ENCODE measurements around the gene MAX. TPM values are rescaled to one million over a fixed set of nuclear protein-coding genes. Genes with fewer than 3 reads are reported as not detected.

Gene MAX
- total RNA-seq, 1 experiment from 2014 or later, result 72.9 TPM

GRCh38 chr14:65117769-65118745 lies 15.7 kb upstream of the MAX start:
- no peaks in the 10 kb centered on the region for H3K9me3 ChIP-seq (ENCODE audit: control insufficient read depth, low read depth, low read length)
- H3K23me2 ChIP-seq (ENCODE audit: insufficient read length, low read depth, low read length, poor library complexity, severe bottlenecking), result no peaks in the 10 kb centered on the region
- no peak overlapping the region for H2AK5ac ChIP-seq (ENCODE audit: insufficient read length, low read length)
- H3K27ac ChIP-seq (ENCODE audit: insufficient read length, low read depth, low read length), result no peak overlapping the region
- no peak overlapping the region for H2BK12ac ChIP-seq (ENCODE audit: insufficient read length, low read depth, low read length)
- no peak overlapping the region for H4K91ac ChIP-seq (ENCODE audit: insufficient read length, low read depth, low read length)
- no peak overlapping the region for H2BK120ac ChIP-seq (ENCODE audit: low read depth, low read length, poor library complexity, severe bottlenecking)
- H3K9me3 Mint-ChIP-seq, result peaks cover 2 to 3% of the 10 kb centered on the region in 2 experiments; a peak in 2 of 5 replicates
- no peaks in the 10 kb centered on the region; the same call in 1 of the 2 replicates for H3K27me3 Mint-ChIP-seq (ENCODE audit: low read depth)
- no peak overlapping the region for H2BK15ac ChIP-seq (ENCODE audit: low read depth, low read length)
- H2AFZ ChIP-seq (ENCODE audit: low read length), result no peak overlapping the region
- TF ChIP-seq CTCF (conservative IDR thresholded peaks at IDR 0.05), result no peak
- no peak overlapping the region for H3K56ac ChIP-seq (ENCODE audit: insufficient read length, low read depth, low read length)
- DNase-seq, result no peak
- no peaks in the 10 kb centered on the region for H3K4me1 ChIP-seq (ENCODE audit: insufficient read depth, low read length)
- no peak overlapping the region for H2BK5ac ChIP-seq (ENCODE audit: insufficient read length, low read length)
- no peak overlapping the region for H3K14ac ChIP-seq (ENCODE audit: insufficient read depth, low read length)
- no peaks in the 10 kb centered on the region for H3K79me2 ChIP-seq (ENCODE audit: insufficient read depth, low read length)
- no peak overlapping the region for H3T11ph ChIP-seq (ENCODE audit: low read length)
- H3K23ac ChIP-seq (ENCODE audit: insufficient read length, low read depth, low read length), result no peak overlapping the region
- no peak overlapping the region for H4K5ac ChIP-seq (ENCODE audit: insufficient read length, low read depth, low read length)
- no peaks in the 10 kb centered on the region for H4K20me1 ChIP-seq (ENCODE audit: control insufficient read depth, insufficient read depth, insufficient read length)
- no peak overlapping the region for H3K4ac ChIP-seq (ENCODE audit: low read depth, low read length)
- H3K4me1 Mint-ChIP-seq, result peaks cover 0 to 3% of the 10 kb centered on the region in 2 experiments; a peak in 1 of 4 replicates
- 100% methylated on average over 3 of the region's 15 CpGs for WGBS (ENCODE audit: extremely low coverage, insufficient read length, low lambda C conversion rate)
- H4K8ac ChIP-seq (replicated peaks; ENCODE audit: insufficient read length, low read depth, low read length), result no peak overlapping the region
- no peak overlapping the region for H3K27ac Mint-ChIP-seq
- H3K4me3 Mint-ChIP-seq, result no peak overlapping the region
- no peak overlapping the region for H3K4me2 ChIP-seq (ENCODE audit: insufficient read depth, insufficient read length, low read length)
- no peaks in the 10 kb centered on the region for H3K36me3 Mint-ChIP-seq (ENCODE audit: insufficient read depth in 1 of 3, low read depth in 3 of 3)
- H3K27me3 ChIP-seq (ENCODE audit: insufficient read depth, low read length), result no peaks in the 10 kb centered on the region
- no peak overlapping the region for H3K18ac ChIP-seq (ENCODE audit: insufficient read length, low read depth, low read length)
- no peak overlapping the region for H3K9ac ChIP-seq (ENCODE audit: extremely low read depth, insufficient read length, low read length)
- no peaks in the 10 kb centered on the region for H3K79me1 ChIP-seq (ENCODE audit: insufficient read depth, low read depth, low read length, poor library complexity, severe bottlenecking)
- H2BK20ac ChIP-seq (ENCODE audit: low read depth, low read length, poor library complexity, severe bottlenecking), result no peak overlapping the region
